ENCODE results near the gene ERMP1.
"Not testable (repeated sequence)": the region's sequence is repeated elsewhere in the genome, so short reads cannot be mapped to it uniquely, and the experiment has no call there.

ERMP1 gene

GRCh38 chr9:5815461-5815860 lies 17.5 kb downstream of the ERMP1 start:
- no peak for TF ChIP-seq CTCF (IDR thresholded peaks at IDR 0.05; ENCODE audit: low read depth, low read length, missing control alignments)
- no peak overlapping the region for H3K4me3 ChIP-seq (replicated peaks; ENCODE audit: low read depth, low read length)
- DNase-seq (ENCODE audit: extremely low read depth, low read depth) = no peak

DNA sequence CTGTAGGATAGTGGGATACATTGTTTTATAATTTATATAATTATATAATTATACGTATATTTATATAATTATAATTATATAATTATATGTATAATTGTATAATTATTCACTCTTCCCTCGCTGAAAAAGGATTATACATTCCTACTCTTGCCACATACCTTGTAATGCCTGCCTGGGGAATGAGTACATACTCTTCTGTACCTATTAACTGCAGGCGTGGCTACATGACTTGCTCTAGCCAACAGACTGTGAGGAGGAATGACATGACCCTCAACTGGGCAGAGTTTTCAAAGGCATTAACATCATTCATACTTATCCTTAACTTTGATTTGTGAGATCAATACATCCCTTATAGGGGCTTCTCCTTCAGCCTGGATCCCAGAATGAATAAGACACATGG lies 19.1 kb downstream of the ERMP1 start:
- no peak for DNase-seq (ENCODE audit: extremely low read depth, low read depth)
- no peak for TF ChIP-seq CTCF (IDR thresholded peaks at IDR 0.05; ENCODE audit: low read depth, low read length, missing control alignments)
- no peak overlapping the region for H3K4me3 ChIP-seq (replicated peaks; ENCODE audit: low read depth, low read length)

GRCh38 chr9:5811751-5812150 lies 21.2 kb downstream of the ERMP1 start:
- DNase-seq (ENCODE audit: extremely low read depth, low read depth) = no peak
- TF ChIP-seq CTCF (IDR thresholded peaks at IDR 0.05; ENCODE audit: low read depth, low read length, missing control alignments) = no peak
- H3K4me3 ChIP-seq (replicated peaks; ENCODE audit: low read depth, low read length) = no peak overlapping the region

- TF ChIP-seq CTCF (IDR thresholded peaks at IDR 0.05; ENCODE audit: low read depth, low read length, missing control alignments) = no peak
- H3K4me3 ChIP-seq (replicated peaks; ENCODE audit: low read depth, low read length) = no peak overlapping the region
- DNase-seq (ENCODE audit: extremely low read depth, low read depth) = no peak
These were observed 27.4 kb downstream of the ERMP1 start for GRCh38 chr9:5805478-5805877.

DNA sequence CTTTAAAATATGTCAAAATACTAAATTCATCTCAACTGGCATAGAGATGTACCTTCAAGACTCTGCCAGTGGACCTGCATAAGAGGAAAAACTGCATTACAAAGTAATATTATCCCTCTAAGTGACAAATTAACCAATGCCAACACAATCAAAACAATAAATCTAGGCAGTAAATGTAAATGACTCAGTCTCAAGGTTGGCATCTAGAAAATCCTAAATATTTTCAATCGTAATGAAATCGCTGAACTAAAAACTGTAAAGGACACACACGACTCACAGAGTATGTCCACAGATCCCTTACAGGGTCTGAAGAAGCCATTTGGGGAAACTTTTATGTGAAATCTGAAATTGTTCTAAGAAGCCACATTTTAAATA lies 31.2 kb downstream of the ERMP1 start:
- DNase-seq (ENCODE audit: extremely low read depth, low read depth) = no peak
- no peak for TF ChIP-seq CTCF (IDR thresholded peaks at IDR 0.05; ENCODE audit: low read depth, low read length, missing control alignments)
- no peak overlapping the region for H3K4me3 ChIP-seq (replicated peaks; ENCODE audit: low read depth, low read length)

- no peak for TF ChIP-seq CTCF (IDR thresholded peaks at IDR 0.05; ENCODE audit: low read depth, low read length, missing control alignments)
- no peak overlapping the region for H3K4me3 ChIP-seq (replicated peaks; ENCODE audit: low read depth, low read length)
- DNase-seq (ENCODE audit: extremely low read depth, low read depth) = no peak
These were observed 31.8 kb downstream of the ERMP1 start for GRCh38 chr9:5800969-5801738.

GRCh38 chr9:5800378-5800777 lies 32.5 kb downstream of the ERMP1 start:
- H3K4me3 ChIP-seq (replicated peaks; ENCODE audit: low read depth, low read length); DNase-seq (ENCODE audit: extremely low read depth, low read depth): not testable (repeated sequence)
